Smooth muscle cell (in vitro differentiated cells): ENCODE data around the gene EAPP. TPM values are rescaled to one million over a fixed set of nuclear protein-coding genes. Genes with fewer than 3 reads are reported as not detected.
"Not testable (repeated sequence)": the region's sequence is repeated elsewhere in the genome, so short reads cannot be mapped to it uniquely, and the experiment has no call there.

Source experiments
- DNase-seq: peaks from one replicate; lab custom pipeline; 2025; ENCODE audit not compliant: unreplicated experiment; lab: John Stamatoyannopoulos, UW
- H2AFZ ChIP-seq: fragments of 200-600 bp; sonication (generic); 2 replicates; pipeline ENCODE4 v1.6.0; 2016; ENCODE audit warnings: antibody characterized with exemption, low read depth, mild to moderate bottlenecking
- H3F3A ChIP-seq: fragments of 200-600 bp; sonication (generic); 2 replicates; pipeline ENCODE4 v1.6.0; 2017; ENCODE audit warnings: antibody characterized with exemption, low read depth
- H3K27ac ChIP-seq: fragments of 200-600 bp; sonication (generic); 2 replicates; pipeline ENCODE4 v1.5.1; 2016; ENCODE audit warnings: low read depth, mild to moderate bottlenecking
- H3K27me3 ChIP-seq: fragments of 200-600 bp; sonication (generic); 2 replicates; pipeline ENCODE4 v1.6.1; 2016; ENCODE audit warnings: low read depth, mild to moderate bottlenecking
- H3K36me3 ChIP-seq: fragments of 200-600 bp; sonication (generic); 2 replicates; pipeline ENCODE4 v1.5.1; 2016; ENCODE audit warnings: low read depth
- H3K4me1 ChIP-seq: fragments of 200-600 bp; sonication (generic); 2 replicates; pipeline ENCODE4 v1.5.1; 2016; ENCODE audit warnings: low read depth
- H3K4me2 ChIP-seq: fragments of 200-600 bp; sonication (generic); 2 replicates; pipeline ENCODE4 v1.6.0; 2016; ENCODE audit warnings: mild to moderate bottlenecking
- H3K4me3 ChIP-seq: fragments of 200-600 bp; sonication (generic); 2 replicates; pipeline ENCODE4 v1.5.1; 2016; ENCODE audit warnings: mild to moderate bottlenecking
- H3K79me2 ChIP-seq: fragments of 200-600 bp; sonication (generic); 2 replicates; pipeline ENCODE4 v1.6.0; 2016; ENCODE audit warnings: low read depth, mild to moderate bottlenecking
- H3K9ac ChIP-seq: fragments of 200-600 bp; sonication (generic); 2 replicates; pipeline ENCODE4 v1.6.0; 2016; ENCODE audit warnings: low read depth
- H3K9me3 ChIP-seq: fragments of 200-600 bp; sonication (generic); replicated peaks from 2 replicates; pipeline ENCODE4 v1.5.1; 2016; ENCODE audit warnings: low read depth
- H4K20me1 ChIP-seq: fragments of 200-600 bp; sonication (generic); 2 replicates; pipeline ENCODE4 v1.6.0; 2016; ENCODE audit warnings: low read depth
- CTCF ChIP-seq: fragments of 200-600 bp; sonication (generic); IDR thresholded peaks from 2 replicates; pipeline ENCODE4 v1.5.1; 2017; ENCODE audit warnings: borderline replicate concordance, mild to moderate bottlenecking, antibody characterized with exemption; ENCODE audit not compliant: insufficient read depth, poor library complexity, severe bottlenecking
- WGBS: methylation state at CpG from one replicate; pipeline ENCODE4 v1.1.7; 2016; ENCODE audit warnings: low lambda C conversion rate; 5-methylcytosine and 5-hydroxymethylcytosine counted together
- polyA plus RNA-seq: library from polyadenylated mRNA; unstranded; fragments of >200 nt; fragmentation: Nextera tagmentation; extraction: Ambion mirVana; gene quantifications from 2 replicates; pipeline ENCODE4 v1.2.1, GENCODE V29; 2016
- total RNA-seq: library from RNA; depleted of rRNA; stranded (reverse); fragments of >200 nt; gene quantifications from 2 replicates; pipeline ENCODE4 v1.2.3, GENCODE V29; 2014

Gene EAPP
- total and polyA plus RNA-seq, 2 experiments from 2014 or later: 43.1 to 50.3 TPM

DNA sequence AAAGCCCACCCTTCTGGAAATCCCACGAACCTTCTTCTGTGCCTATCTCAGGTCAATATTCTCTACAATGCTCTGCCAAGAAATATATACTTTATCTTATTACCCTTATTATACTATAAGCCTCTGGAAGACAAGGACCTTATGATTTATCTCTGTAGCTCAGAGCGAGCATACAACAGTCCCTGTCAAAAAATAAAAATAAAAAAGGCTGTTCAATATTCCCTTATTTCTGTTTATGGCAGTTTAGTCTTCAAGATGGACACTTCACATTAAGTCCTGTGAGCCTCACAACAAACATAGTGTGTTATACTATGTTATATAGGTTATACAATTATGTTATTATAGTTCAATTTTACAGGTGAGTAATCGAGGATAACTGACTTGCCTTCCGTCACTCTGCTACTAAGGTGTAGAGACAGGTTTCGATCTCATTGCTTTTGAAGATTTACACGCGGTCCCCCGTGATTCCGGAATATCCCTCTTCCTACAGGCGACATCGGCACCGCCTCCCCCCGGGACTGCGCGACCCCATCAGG lies 562 bp downstream of the EAPP start:
- H3K9me3 ChIP-seq: no peaks in the 10 kb centered on the region
- peaks cover 5% of the 10 kb centered on the region for H3K36me3 ChIP-seq
- peak overlapping the region; percentile 83 for H3K4me3 ChIP-seq
- H3K9ac ChIP-seq: peak overlapping the region; percentile 96
- peaks cover 29% of the 10 kb centered on the region for H3K79me2 ChIP-seq
- peak overlapping the region; percentile 87 for H3K4me2 ChIP-seq
- peaks cover 11% of the 10 kb centered on the region for H4K20me1 ChIP-seq
- no peak for TF ChIP-seq CTCF
- no peaks in the 10 kb centered on the region for H3F3A ChIP-seq
- no peak for DNase-seq
- 9% methylated on average over 15 of the region's 15 CpGs for WGBS
- no peaks in the 10 kb centered on the region for H3K27me3 ChIP-seq
- peak overlapping the region; percentile 87 for H3K27ac ChIP-seq
- H3K4me1 ChIP-seq: peaks cover 14% of the 10 kb centered on the region
- peak overlapping the region; percentile 57 for H2AFZ ChIP-seq

DNA sequence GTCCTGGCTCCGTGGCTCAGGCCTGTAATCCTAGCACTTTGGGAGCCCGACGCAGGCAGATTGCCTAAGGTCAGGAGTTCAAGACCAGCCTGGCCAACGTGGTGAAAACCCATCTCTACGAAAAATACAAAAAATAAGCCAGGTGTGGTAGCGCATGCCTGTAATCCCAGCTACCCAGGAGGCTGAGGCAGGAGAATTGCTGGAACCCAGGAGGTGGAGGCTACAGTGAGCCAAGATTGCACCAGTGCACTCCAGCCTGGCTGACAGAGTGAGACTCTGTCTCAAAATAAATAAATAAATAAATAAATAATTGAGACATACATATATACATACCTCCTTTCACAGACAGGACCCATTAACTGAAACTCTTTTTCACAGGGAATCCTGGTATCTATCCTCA lies 1.4 kb downstream of the EAPP start:
- DNase-seq, H3F3A ChIP-seq, H2AFZ ChIP-seq, H3K27me3 ChIP-seq, H3K9me3 ChIP-seq: not testable (repeated sequence)
- Histone ChIP-seq H4K20me1 (peaks cover 11% of the 10 kb centered on the region), H3K9ac (peak overlapping the region; percentile 96), H3K36me3 (peaks cover 13% of the 10 kb centered on the region), H3K4me2 (peak overlapping the region; percentile 87), H3K79me2 (peaks cover 36% of the 10 kb centered on the region), H3K4me3 (peak overlapping the region; percentile 83), H3K27ac (peak overlapping the region; percentile 87), H3K4me1 (peaks cover 14% of the 10 kb centered on the region)
- 90% methylated on average over 6 of the region's 6 CpGs for WGBS

DNA sequence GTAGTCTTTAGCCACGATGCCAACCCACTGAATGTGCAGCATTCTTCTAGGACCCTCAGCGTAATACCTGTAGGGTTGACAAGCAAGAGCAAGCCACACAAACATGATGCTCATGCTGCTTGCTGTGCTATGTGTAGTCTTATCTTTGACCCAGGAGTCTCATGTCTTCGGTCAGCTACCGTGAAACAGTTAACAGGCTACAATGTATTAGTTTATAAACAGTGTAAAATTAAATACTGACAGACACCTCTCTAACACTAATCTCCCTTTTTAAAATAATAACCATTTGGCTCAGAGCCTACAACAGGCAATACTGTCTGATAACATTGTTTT lies 1.9 kb downstream of the EAPP start:
- Histone ChIP-seq H3K4me3 (peak overlapping the region; percentile 83), H3K79me2 (peaks cover 37% of the 10 kb centered on the region), H2AFZ (no peak overlapping the region), H3K9me3 (no peaks in the 10 kb centered on the region), H3K27me3 (no peaks in the 10 kb centered on the region), H3K36me3 (peaks cover 14% of the 10 kb centered on the region), H3F3A (no peaks in the 10 kb centered on the region), H3K4me1 (peaks cover 14% of the 10 kb centered on the region), H3K4me2 (peak overlapping the region; percentile 87), H3K27ac (peak overlapping the region; percentile 87), H3K9ac (no peak overlapping the region), H4K20me1 (peaks cover 11% of the 10 kb centered on the region)
- no peak for DNase-seq
- 79% methylated on average over 4 of the region's 4 CpGs for WGBS
- no peak for TF ChIP-seq CTCF

GRCh38 chr14:34536951-34537676 lies 2.4 kb downstream of the EAPP start:
- H4K20me1 ChIP-seq: peaks cover 11% of the 10 kb centered on the region
- 81% methylated on average over 4 of the region's 4 CpGs for WGBS
- H3K9me3 ChIP-seq: no peaks in the 10 kb centered on the region
- peak overlapping the region; percentile 83 for H3K4me3 ChIP-seq
- H3K9ac ChIP-seq: no peak overlapping the region
- H3K4me2 ChIP-seq: peak overlapping the region; percentile 87
- H3K27ac ChIP-seq: peak overlapping the region; percentile 87
- no peak overlapping the region for H2AFZ ChIP-seq
- H3K27me3 ChIP-seq: no peaks in the 10 kb centered on the region
- TF ChIP-seq CTCF: no peak
- peaks cover 14% of the 10 kb centered on the region for H3K36me3 ChIP-seq
- DNase-seq: no peak
- no peaks in the 10 kb centered on the region for H3F3A ChIP-seq
- H3K79me2 ChIP-seq: peaks cover 37% of the 10 kb centered on the region
- H3K4me1 ChIP-seq: peaks cover 14% of the 10 kb centered on the region
